ENCODE measurements around the gene ENO1.

The ENO1 gene

DNA sequence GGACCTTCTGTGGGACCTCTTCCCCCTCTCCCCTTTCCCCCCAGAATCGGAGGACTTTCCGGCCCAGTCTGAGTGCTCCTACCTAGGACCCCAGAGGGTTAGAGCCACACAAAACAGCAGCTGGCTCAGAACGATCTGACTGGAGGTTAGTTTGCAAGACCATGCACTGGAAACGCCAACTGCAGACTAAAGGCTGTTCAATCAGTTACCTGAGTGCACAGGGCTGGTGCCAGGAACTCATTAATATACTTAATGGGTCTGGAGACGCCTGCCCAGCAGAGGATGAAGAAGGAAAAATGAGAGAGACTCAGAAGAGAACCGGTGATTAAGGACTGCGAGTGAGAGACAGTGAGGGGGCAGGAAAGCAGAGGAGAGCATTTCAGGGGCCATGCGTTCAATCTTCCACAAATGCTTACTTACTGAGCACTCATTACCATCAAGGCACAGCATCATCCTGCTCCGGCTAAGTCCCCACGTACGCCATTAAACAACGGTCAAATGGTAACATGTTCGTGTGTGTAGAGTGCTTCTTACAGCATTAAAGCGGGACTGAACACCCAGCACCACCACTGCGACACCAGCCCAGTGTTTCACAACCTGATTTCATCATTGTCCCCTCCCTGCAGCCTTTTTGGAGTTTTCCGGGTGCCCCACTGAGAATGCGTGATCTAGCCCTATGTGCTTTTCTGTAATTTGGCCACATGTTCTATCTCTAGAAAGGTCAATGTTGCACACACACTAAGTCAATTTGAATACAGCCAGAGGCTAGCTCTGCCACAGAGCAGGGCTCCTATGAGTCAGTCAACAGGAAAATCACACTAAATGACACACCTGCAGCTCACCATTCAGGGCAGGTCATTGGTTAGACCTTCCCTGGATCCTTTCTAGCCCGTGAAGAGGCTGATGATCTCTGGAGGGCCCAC, 7.6 kb downstream of the ENO1 start:
- DNase-seq (ENCODE audit: low read depth) = no peak

DNA sequence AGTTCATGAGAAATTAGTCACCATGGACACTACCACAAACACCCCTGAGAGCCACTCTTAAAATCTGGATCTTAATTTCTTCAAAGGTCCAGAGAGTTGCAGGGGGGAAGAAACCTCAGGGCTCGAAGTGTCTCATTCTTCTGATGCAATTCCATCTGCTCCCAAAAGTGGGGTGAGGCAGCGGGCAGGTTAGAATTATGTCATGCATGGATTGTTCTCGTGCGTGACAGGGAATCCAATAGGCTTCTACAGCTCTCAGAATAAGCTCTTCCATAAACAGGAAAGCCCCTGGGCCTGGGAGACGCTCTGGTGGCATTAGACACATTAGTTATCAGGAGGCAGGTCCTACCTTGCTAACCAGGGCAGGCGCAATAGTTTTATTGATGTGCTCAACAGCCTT, 8.4 kb downstream of the ENO1 start:
- no peak for DNase-seq (ENCODE audit: low read depth)

DNA sequence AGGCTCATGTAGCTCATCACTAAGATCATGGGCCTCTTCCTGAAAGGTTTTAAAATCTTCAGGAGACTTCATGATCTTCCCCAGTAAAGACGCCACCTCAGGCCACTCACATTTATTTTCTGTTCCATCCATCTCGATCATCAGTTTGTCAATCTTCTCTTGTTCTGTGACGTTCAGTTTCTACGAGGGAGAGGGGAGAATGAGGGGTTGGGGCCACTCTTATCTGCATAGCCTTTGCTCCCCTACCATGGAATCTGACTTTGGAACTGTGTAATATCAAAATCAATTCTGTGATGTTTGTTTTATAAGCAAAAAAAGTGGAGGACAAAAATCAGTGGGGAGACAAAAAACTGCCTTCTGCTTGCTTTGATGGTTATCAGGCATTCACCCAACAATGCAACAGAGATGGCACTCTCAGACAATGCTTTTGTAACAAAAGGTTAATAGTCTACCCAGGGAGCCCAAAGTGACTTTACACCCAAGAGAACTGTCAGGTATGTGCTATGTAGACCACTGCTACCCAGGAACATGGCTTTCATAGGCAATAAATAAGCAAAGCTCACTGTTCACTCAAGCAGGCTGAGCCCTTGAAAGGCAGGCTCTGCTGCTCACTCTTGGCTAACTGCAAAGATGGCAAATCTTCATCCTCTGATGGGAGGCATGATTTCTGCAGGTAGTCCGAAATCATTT, 10.5 kb downstream of the ENO1 start:
- no peak for DNase-seq (ENCODE audit: low read depth)

DNA sequence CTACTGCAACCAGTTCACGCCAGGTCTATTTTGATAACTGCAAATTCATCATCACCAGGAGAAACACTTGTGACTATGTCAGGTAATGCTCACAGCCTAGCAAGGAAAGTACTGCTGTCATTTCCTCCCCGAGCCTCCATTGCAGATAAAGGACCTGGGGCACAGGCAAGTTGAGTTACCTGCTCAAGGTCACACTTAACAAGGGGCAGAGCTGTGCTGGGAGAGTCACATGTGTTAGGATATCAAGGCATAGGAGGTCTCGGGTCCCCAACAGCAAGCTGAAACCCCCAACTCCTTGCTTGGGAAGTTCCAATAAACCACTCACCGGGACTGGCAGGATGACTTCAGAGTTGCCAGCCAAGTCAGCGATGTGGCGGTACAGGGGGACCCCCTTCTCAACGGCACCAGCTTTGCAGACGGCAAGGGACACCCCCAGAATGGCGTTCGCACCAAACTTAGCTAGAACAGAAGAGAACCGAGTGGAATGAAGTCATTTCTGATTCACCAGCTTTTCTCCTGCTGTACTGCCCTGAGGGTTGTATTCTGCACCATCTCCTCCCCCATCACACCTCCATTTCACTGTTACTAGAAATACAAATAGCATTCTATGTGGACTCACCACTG, 11.6 kb downstream of the ENO1 start:
- no peak for DNase-seq (ENCODE audit: low read depth)

DNA sequence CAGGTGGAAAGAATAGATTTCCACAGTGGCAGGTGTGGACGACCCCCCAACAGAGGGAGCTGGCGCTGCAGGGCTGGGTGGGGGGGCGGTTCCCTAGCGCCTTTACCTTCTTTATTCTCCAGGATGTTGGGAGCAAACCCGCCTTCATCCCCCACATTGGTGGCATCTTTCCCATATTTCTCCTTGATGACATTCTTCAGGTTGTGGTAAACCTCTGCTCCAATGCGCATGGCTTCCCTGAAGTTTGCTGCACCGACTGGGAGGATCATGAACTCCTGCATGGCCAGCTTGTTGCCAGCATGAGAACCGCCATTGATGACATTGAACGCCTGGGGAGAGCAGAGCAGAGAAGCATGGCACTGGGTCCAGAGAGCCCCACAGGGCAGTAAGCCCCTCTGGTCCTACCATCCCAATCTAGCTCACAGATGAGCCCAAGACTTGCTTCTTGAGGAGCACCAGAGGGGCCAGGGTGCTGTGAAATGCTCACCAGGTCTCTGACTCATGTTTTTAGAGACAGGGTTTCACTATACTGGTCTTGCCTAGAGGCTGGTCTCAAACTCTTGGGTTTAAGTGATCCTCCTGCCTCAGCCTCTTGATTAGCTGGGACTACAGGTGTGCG, 12.2 kb downstream of the ENO1 start:
- DNase-seq (ENCODE audit: low read depth) = no peak

DNA sequence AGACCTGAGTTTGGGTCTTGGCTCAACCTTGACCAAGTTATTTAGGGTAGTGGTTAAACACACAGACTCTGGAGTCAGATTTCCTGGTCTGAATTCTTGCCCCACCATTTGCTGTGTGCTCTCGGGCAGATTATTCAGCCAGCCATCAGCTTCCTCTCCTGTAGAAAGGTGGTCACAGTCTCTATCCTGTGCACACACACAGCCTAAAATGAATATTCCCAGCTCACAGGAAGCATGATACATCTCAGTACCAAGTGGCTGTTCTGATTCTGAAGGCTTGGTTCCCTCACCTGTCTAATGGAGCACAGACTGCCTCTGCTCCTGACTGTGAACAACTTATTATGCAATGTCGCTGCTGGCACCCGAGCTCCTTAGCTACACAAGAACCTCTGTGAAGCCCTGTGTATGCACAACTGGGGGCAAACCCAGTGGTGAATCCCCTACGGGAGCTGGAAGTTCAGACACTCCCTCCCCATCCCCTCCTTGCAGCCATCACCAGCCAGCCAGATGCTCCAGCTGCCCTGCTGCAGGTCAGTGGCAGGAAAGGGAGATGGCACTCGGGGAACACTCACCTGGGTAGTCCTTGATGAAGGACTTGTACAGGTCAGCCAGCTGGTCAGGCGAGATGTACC, 13.7 kb downstream of the ENO1 start:
- DNase-seq (ENCODE audit: low read depth) = no peak

DNA sequence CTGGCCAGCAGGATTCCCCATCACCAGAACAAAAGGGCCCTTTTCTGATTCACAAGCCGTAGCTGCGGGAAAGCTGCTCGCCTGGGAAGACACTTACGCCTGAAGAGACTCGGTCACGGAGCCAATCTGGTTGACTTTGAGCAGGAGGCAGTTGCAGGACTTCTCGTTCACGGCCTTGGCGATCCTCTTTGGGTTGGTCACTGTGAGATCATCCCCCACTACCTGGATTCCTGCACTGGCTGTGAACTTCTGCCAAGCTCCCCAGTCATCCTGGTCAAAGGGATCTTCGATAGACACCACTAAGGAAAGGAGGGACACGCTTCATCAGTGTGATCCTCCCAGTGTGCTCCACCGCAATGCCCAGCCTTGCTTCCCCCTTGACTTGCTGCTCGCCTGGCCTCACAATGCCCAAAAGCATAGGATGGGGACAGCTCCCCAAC, 14.7 kb downstream of the ENO1 start:
- DNase-seq (ENCODE audit: low read depth) = no peak

DNA sequence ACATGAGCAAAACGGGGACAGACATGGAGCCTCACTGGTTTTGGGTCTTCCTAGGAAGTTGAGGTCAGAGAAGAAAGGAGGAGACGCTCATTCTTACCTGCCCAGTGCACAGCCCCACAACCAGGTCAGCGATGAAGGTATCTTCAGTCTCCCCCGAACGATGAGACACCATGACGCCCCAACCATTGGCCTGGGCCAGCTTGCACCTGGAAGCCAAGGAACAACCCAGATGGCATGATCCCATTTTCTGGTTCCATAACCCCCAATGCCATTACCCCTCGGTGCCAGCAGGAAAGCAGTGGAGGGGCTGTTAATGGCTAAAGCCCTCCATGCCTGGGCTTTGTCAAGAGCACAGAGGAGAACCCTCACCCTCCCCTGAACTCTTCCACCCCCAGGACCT, 15.3 kb downstream of the ENO1 start:
- no peak for DNase-seq (ENCODE audit: low read depth)

DNA sequence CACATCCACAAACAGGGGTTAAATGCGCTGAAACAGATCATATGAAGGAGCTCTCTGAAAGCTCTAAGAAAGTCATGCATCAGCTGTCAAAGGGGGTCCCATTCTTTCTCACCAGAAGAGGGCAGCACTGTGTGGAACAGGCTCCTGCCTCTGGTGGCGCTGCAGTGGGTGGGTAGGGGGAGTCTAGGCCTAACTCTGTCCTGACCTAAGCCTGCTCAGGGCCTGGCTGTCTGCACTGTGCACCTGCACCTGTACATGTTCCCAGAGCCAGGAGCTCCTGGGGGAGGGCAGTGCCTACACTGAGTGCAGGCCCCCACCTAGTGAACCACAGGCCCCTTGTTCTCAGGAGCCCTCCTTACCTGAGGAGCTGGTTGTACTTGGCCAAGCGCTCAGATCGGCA, 16.0 kb downstream of the ENO1 start:
- peak; percentile 39 for DNase-seq (ENCODE audit: low read depth)

DNA sequence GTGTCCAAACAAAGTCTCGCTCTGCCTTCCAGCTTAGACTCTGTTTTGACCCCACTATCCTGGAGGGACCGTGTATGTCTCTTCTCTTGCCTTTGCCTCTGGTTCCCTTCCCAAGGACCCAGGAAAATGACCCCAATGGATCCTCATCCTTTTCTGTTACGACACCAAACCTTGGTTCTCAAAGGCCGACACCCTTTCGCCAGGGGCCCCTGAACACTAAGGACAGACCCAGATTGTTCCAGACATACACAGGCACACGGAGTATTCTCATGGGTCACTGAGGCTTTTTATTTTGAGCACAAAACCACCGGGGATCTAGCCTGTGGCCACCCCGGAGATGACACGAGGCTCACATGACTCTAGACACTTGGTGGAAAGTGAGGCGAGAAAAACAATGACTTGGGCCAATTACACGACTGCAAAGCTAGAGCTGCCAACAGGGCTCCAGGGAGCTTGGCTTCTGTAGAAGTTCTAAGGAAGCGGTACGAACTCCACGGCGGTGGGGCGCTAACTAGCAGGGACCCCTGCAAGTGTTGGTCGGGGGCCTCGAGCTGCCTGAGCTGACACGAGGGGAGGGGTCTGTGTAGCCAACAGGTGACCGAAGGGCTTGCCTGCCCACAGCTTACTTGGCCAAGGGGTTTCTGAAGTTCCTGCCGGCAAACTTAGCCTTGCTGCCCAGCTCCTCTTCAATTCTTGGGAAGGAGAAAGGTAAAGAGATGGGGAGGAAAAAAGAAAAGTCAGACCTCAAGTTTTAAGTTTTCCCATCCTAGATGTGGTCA, 17.6 kb downstream of the ENO1 start:
- no peak for DNase-seq (ENCODE audit: low read depth)

DNA sequence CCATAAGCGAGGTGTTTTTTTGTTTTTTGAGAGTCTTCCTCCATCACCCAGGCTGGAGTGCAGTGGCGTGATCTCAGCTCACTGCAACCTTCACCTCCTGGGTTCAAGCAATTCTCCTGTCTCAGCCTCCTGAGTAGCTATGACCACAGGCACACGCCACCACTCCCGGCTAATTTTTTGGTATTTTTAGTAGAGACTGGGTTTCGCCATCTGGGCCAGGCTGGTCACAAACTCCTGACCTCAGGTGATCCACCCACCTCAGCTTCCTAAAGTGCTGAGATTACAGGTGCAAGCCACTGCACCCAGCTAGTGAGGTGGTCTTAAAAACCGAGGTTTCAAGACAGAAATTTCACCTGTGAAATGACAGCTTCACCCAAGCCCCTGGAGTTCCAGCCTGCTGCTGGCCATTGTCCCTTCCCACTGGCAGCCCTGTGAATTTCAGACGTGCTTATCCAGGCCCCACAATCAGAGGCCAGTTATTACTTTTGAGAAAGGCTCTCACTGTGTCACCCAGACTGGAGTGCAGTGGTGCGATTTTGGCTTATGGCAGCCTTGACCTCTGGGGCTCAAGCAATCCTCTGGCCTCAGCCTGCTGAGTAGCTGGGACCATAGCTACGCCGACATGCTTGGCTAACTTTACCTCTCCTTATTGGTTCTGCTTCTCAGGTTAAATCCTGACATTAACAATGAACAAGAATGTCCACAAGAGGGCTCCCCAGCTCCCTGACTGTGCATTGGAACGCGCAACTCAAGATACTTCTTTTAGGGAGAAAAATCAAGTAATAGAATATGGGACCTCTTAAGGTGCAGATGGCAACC, 19.4 kb downstream of the ENO1 start:
- DNase-seq (ENCODE audit: low read depth) = peak; percentile 42

DNA sequence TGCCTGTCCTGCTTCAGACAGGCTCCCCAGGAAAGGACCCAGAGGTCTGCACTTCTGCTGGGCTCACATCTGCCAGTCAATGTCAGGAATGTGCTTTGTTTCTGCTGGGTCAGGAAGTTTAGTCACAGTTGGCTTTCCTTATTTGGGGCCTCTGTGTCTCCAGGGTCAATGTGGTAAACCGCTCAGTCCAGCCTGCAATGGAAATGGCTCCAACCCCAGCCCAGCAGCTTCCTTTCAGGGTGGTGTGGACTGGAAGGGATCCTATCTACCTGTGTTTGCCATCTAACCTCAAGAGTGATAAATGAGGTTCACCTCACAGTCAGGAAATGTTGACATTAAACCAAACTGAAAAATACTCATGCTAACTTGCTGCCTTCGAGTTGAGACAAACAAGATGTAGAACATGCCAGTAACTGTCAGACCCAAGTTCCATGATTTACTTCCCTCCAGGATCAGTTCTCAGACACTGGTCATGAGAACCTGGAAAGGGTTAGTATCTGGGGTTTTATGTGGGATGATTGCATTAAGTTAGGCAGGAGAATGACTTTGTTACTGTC, 20.3 kb downstream of the ENO1 start:
- no peak for DNase-seq (ENCODE audit: low read depth)

DNA sequence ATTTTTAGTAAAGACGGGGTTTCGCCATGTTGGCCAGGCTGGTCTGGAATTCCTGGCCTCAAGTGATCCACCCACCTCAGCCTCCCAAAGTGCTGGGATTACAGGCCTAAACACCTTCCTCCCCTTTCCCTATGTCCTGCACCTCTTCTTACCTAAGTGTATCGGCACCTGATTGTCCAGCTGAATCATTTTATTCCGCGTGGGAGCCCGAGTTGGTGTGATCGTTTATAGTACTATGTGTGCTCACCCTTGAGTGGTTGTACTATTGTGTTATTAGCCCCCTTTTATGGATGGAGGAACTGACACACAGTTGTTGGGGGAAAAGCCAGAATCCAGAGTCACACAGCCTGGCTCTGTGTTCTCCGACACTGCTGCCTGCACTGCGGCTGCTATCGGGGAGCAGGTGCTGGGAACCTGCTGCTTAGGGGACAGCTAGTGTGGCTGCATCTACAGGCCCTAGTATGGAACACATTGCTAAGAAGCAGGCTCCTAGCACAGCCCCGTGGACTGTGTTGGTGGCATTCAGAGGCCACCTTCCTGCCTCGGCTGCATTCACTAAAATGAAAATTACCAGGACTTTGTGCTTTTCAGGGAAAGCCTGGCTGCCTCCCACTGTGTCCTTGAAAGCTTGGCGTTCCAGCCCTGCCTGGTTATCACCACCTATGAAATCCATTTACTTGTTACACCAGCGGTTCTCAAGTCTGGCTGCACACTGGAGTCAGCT, 21.6 kb downstream of the ENO1 start:
- no peak for DNase-seq (ENCODE audit: low read depth)

DNA sequence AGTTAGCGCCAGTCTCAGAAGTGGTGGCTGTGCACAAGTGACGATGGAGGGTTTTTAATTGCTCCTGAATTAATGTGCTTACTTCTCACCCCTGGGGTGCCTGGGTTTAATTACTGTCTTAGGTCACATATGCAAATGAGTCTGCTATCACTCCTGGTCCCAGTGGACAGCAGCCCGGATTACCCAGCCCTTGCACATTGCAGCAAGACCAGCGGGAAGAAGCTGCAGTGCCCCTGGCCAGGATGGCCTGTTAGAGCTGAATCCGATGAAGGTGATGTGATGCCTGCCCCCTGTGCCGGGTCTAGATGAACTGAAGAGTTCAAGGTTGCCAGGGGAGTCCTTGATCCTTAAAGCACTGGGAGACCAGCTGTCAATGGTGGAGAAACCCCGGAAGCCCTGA, 24.2 kb downstream of the ENO1 start:
- DNase-seq (ENCODE audit: low read depth) = no peak

DNA sequence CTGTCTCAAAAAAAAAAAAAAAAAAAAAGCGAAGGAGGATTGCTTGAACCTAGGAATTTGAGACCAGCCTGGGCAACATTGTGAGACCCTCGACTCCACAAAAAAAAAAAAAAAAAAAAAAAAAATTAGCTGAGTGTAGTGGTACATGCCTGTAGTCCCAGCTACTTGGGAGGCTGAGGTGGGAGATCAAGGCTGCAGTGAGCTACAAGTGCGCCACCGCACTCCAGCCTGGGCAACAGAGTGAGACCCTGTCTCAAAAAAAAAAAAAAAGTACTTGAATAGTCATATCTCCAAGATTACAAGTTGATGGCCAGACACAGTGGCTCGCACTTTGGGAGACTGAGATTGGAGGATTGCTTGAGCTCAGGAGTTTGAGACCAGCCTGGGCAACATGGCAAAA, 27.4 kb downstream of the ENO1 start:
- DNase-seq (ENCODE audit: low read depth) = no peak

DNA sequence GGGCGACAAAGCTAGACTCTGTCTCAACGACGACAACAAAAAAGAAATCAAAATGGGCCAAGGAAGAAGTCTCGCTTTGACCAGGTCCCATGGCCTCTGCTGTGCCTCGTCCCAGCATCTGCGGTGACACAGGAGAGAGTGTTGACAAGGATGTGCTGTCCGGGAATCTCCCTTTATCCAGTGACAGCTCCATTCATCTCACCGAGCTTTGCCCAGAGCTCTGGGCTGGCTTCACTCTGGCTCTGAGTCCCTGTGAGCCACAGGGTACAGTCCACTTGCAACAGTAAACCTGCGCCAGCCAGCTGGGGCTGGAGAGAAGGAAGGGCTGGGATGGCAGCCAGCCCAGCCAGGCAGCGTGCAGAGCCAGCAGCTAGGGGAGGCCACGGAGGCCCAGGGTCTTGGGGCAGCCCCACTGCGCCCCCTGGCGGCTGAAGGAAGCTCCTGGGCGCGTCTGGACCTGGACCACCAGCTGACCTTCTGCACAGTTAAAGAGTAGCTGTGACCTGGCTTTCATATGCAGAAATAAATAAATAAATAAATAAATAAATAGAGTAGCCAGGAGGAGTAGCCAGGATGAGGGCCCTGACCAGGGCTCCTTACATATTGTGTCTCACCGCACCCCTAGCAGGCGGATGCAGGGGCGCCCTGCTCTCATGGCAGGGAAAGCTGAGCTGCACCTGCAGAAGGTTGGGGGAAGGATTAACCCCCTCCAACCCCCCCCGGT, 29.7 kb downstream of the ENO1 start:
- DNase-seq (ENCODE audit: low read depth) = peak; percentile 70

DNA sequence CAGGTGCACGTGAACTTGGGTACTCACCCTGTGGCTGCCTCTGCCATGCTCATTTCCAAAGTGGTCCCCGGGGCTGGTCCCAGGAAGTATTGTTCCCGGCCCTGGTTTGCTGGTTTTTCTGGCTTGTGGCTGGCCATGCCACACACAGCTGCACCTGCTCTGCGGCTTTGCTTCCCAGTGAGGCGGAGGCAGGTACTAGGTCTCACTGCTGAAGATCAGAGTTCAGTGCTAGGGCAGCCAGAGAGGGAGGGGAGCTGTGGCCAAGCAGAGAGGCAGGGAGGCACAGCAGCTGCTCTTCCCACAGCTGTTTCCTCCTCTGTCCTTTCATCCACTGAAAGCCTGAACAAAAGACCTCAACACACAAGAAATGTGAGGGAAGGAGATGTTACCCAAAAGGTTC, 30.5 kb downstream of the ENO1 start:
- no peak for DNase-seq (ENCODE audit: low read depth)

DNA sequence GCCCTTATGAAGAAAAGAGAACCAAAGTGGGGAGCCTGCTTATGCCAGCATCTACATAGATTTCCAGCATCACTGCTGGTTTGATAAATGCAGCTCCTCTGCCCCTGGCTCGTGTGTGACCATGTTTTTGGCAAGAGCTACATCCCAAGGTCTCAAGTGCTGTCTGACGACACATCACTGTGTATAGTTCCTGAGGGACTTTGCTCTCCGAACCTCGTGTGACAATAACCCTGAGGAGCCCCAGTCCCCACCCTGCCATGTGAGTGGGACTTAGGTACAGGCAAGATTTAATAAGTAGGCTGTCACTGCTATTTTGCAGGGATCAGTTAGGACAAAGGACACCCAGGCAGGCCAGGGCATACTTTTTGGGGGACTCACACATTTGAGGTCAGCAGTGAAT, 32.2 kb downstream of the ENO1 start:
- DNase-seq (ENCODE audit: low read depth) = no peak

All from activated T-cell treated with anti-CD3 and anti-CD28 coated beads for 1 hour (primary cell).